OCI-LY3 (cell line): Measurements from ENCODE around the gene CD248.
"Not testable (repeated sequence)": the region's sequence is repeated elsewhere in the genome, so short reads cannot be mapped to it uniquely, and the experiment has no call there.

Experiments
- H2AFZ ChIP-seq: fragments of 200-600, 300-600 bp; shearing (Covaris generic); 2 replicates; pipeline ENCODE4 v1.6.0; 2014; ENCODE audit warnings: antibody characterized with exemption, low read depth, low read length
- H3K27ac ChIP-seq: fragments of 200-600, 300-600 bp; sonication (generic); 2 replicates; pipeline ENCODE4 v1.5.1; 2014; ENCODE audit warnings: mild to moderate bottlenecking, low read length, moderate library complexity, mixed read lengths
- H3K27me3 ChIP-seq: fragments of 200-600, 300-600 bp; sonication (generic); 2 replicates; pipeline ENCODE4 v1.6.1; 2014; ENCODE audit warnings: low read depth, low read length, mixed read lengths
- H3K36me3 ChIP-seq: fragments of 200-600, 300-600 bp; sonication (generic); replicated peaks from 2 replicates; pipeline ENCODE3; 2014; ENCODE audit warnings: low read depth, low read length, mixed read lengths
- H3K4me1 ChIP-seq: fragments of 300-600, 200-600 bp; sonication (generic); 2 replicates; pipeline ENCODE4 v1.6.1; 2014; ENCODE audit warnings: low read length, mixed read lengths
- H3K4me2 ChIP-seq: fragments of 200-600, 300-600 bp; sonication (generic); 2 replicates; pipeline ENCODE4 v1.6.1; 2014; ENCODE audit warnings: low read length, mixed read lengths
- H3K4me3 ChIP-seq: fragments of 300-600, 200-600 bp; sonication (generic); 2 replicates; pipeline ENCODE4 v1.5.1; 2014; ENCODE audit warnings: antibody characterized with exemption, mild to moderate bottlenecking, low read length, moderate library complexity
- H3K79me2 ChIP-seq: fragments of 300-600, 200-600 bp; shearing (Covaris generic); 2 replicates; pipeline ENCODE4 v1.6.1; 2014; ENCODE audit warnings: mild to moderate bottlenecking, low read length, mixed read lengths
- H3K9ac ChIP-seq: fragments of 300-600, 200-600 bp; shearing (Covaris generic); 2 replicates; pipeline ENCODE4 v1.6.0; 2014; ENCODE audit warnings: mild to moderate bottlenecking, low read length, moderate library complexity
- H3K9me3 ChIP-seq: fragments of 200-600, 300-600 bp; shearing (Covaris generic); 2 replicates; pipeline ENCODE4 v1.6.1; 2014; ENCODE audit warnings: low read length, mixed read lengths; ENCODE audit not compliant: insufficient read depth
- H4K20me1 ChIP-seq: fragments of 200-600, 300-600 bp; sonication (generic); 2 replicates; pipeline ENCODE4 v1.6.1; 2016; ENCODE audit warnings: low read length, mixed read lengths; ENCODE audit not compliant: insufficient read depth
- CTCF ChIP-seq: fragments of 200-600, 300-600 bp; sonication (generic); IDR thresholded peaks from 2 replicates; pipeline ENCODE4 v1.5.1; 2014; ENCODE audit warnings: antibody characterized with exemption, low read length, low read depth
- EZH2phosphoT487 ChIP-seq: fragments of 200-600 bp; shearing (Covaris generic); IDR thresholded peaks from 2 replicates; pipeline ENCODE4 v1.6.1; 2018; ENCODE audit warnings: antibody characterized with exemption, mixed run types, low read depth

Gene CD248

GRCh38 chr11:66277471-66278362 is 39.1 kb downstream of the CD248 start, which contains the start of gene CNIH2:
TSS of gene CNIH2 (plus strand) at chr11:66278175. CDS start at chr11:66278457, 282 bp downstream.
- TF ChIP-seq CTCF (no peak), EZH2phosphoT487 (no peak)
- H3K36me3 ChIP-seq: peaks cover 23% of the 10 kb centered on the region
- H3K9ac ChIP-seq: peak within 1 kb of the TSS; percentile 21; the same call in 1 of the 2 replicates
- no peak within 1 kb of the TSS for H2AFZ ChIP-seq
- H3K4me1 ChIP-seq: peaks cover 13% of the 10 kb centered on the region
- no peaks in the 10 kb centered on the region for H3K79me2 ChIP-seq
- no peaks in the 10 kb centered on the region for H3K9me3 ChIP-seq
- peak within 1 kb of the TSS; percentile 69 for H3K4me2 ChIP-seq
- H3K27ac ChIP-seq: no peak within 1 kb of the TSS
- H4K20me1 ChIP-seq: peaks cover 10% of the 10 kb centered on the region
- H3K4me3 ChIP-seq: peak within 1 kb of the TSS; percentile 72
- no peaks in the 10 kb centered on the region for H3K27me3 ChIP-seq

- H3K27me3 ChIP-seq, H2AFZ ChIP-seq, H3K4me3 ChIP-seq, H3K9ac ChIP-seq, H3K4me1 ChIP-seq, H3K9me3 ChIP-seq, H3K79me2 ChIP-seq, H3K4me2 ChIP-seq, H3K27ac ChIP-seq: not testable (repeated sequence)
- peaks cover 12% of the 10 kb centered on the region for H4K20me1 ChIP-seq
- peaks cover 30% of the 10 kb centered on the region for H3K36me3 ChIP-seq
Observed at GRCh38 chr11:66277064-66277463, 39.8 kb downstream of the CD248 start.

GRCh38 chr11:66276619-66277018 is 40.2 kb downstream of the CD248 start:
- not testable (repeated sequence) for H2AFZ ChIP-seq, H3K9me3 ChIP-seq, H3K27ac ChIP-seq, H3K4me3 ChIP-seq, H3K27me3 ChIP-seq, H3K9ac ChIP-seq, H3K4me1 ChIP-seq, H3K4me2 ChIP-seq, H3K79me2 ChIP-seq
- Histone ChIP-seq H4K20me1 (peaks cover 10% of the 10 kb centered on the region; the same call in 1 of the 2 replicates), H3K36me3 (peaks cover 33% of the 10 kb centered on the region)

GRCh38 chr11:66275984-66276612 is 40.7 kb downstream of the CD248 start:
- H4K20me1 ChIP-seq: peaks cover 10% of the 10 kb centered on the region; the same call in 1 of the 2 replicates
- H3K4me2 ChIP-seq: no peak overlapping the region
- no peak overlapping the region for H3K9ac ChIP-seq
- no peaks in the 10 kb centered on the region for H3K9me3 ChIP-seq
- 0 out of 2 replicates have a peak, but pooled peaks cover 7% of the 10 kb centered on the region for H3K79me2 ChIP-seq
- no peak overlapping the region for H3K4me3 ChIP-seq
- H3K27me3 ChIP-seq: no peaks in the 10 kb centered on the region
- peaks cover 7% of the 10 kb centered on the region for H3K4me1 ChIP-seq
- peaks cover 34% of the 10 kb centered on the region for H3K36me3 ChIP-seq
- H3K27ac ChIP-seq: no peak overlapping the region
- H2AFZ ChIP-seq: no peak overlapping the region
- TF ChIP-seq CTCF (no peak), EZH2phosphoT487 (no peak)

GRCh38 chr11:66275396-66275795 is 41.4 kb downstream of the CD248 start:
- no peak overlapping the region for H3K27ac ChIP-seq
- H4K20me1 ChIP-seq: peaks cover 15% of the 10 kb centered on the region
- no peaks in the 10 kb centered on the region for H3K27me3 ChIP-seq
- H3K4me2 ChIP-seq: no peak overlapping the region
- H3K36me3 ChIP-seq: peaks cover 39% of the 10 kb centered on the region
- no peak overlapping the region for H2AFZ ChIP-seq
- H3K9ac ChIP-seq: no peak overlapping the region
- no peaks in the 10 kb centered on the region for H3K9me3 ChIP-seq
- no peak overlapping the region for H3K4me3 ChIP-seq
- no peak for TF ChIP-seq CTCF
- TF ChIP-seq EZH2phosphoT487: no peak
- H3K4me1 ChIP-seq: peaks cover 7% of the 10 kb centered on the region
- H3K79me2 ChIP-seq: peaks cover 13% of the 10 kb centered on the region
